Medulla oblongata (tissue), 1 donor: ENCODE measurements around the gene DIS3.
"Not testable (repeated sequence)": the region's sequence is repeated elsewhere in the genome, so short reads cannot be mapped to it uniquely, and the experiment has no call there.

Source experiments
- DNase-seq: peaks from one replicate; pipeline ENCODE4 v3.0.0-alpha.2; 2015; ENCODE audit errors: extremely low spot score

The DIS3 gene

GRCh38 chr13:72751220-72751619 is 30.5 kb downstream of the DIS3 start:
- DNase-seq = no peak

- DNase-seq = no peak
Measured at GRCh38 chr13:72745260-72745659, 36.4 kb downstream of the DIS3 start.

- DNase-seq = no peak
Measured at GRCh38 chr13:72740015-72740414, 41.7 kb downstream of the DIS3 start.

- DNase-seq = no peak
Measured at GRCh38 chr13:72737033-72737432, 44.7 kb downstream of the DIS3 start.

GRCh38 chr13:72728290-72728605 is 53.5 kb downstream of the DIS3 start:
- DNase-seq = no peak

- peak; percentile 96 for DNase-seq
Measured at GRCh38 chr13:72727417-72728289, 54.0 kb downstream of the DIS3 start, which contains the start of the genes BORA and MZT1. Gene BORA (plus strand): TSS chr13:72727923. CDS start chr13:72728941, 1,018 bp downstream. Gene MZT1 (minus strand): TSS chr13:72727629. CDS start chr13:72727602, 27 bp downstream.

GRCh38 chr13:72726726-72727416 is 54.8 kb downstream of the DIS3 start:
- no peak for DNase-seq

- not testable (repeated sequence) for DNase-seq
Measured at GRCh38 chr13:72726185-72726584, 55.5 kb downstream of the DIS3 start.

- no peak for DNase-seq
Measured at GRCh38 chr13:72716776-72717175, 64.9 kb downstream of the DIS3 start.
